H1 (cell line): Measurements from ENCODE around the gene SLC28A1.

ENCODE experiments used
- ATF2 ChIP-seq: IDR thresholded peaks from 2 replicates; pipeline ENCODE4 v1.6.1; 2012; ENCODE audit warnings: low read length, inconsistent platforms
- CEBPB ChIP-seq: IDR thresholded peaks from 2 replicates; pipeline ENCODE4 v1.6.1; 2012; ENCODE audit warnings: low read depth, low read length
- FOSL1 ChIP-seq: IDR thresholded peaks from 2 replicates; pipeline ENCODE4 v1.6.1; 2011; ENCODE audit warnings: mild to moderate bottlenecking, low read depth, low read length, moderate library complexity; ENCODE audit not compliant: insufficient read depth
- GABPA ChIP-seq: IDR thresholded peaks from 2 replicates; pipeline ENCODE4 v1.6.1; 2011; ENCODE audit warnings: mild to moderate bottlenecking, low read length, moderate library complexity, borderline replicate concordance; ENCODE audit not compliant: insufficient read depth
- POLR2AphosphoS5 ChIP-seq: IDR thresholded peaks from 2 replicates; pipeline ENCODE4 v1.6.1; 2011; ENCODE audit warnings: low read depth, low read length
- POU5F1 ChIP-seq: IDR thresholded peaks from 2 replicates; pipeline ENCODE4 v1.6.1; 2011; ENCODE audit warnings: low read depth, mild to moderate bottlenecking, low read length, moderate library complexity
- RFX5 ChIP-seq: IDR thresholded peaks from 2 replicates; pipeline ENCODE4 v1.6.1; 2011; ENCODE audit warnings: low read depth, low read length, improper control_type of control experiment, borderline replicate concordance
- RXRA ChIP-seq: IDR thresholded peaks from 2 replicates; pipeline ENCODE4 v1.6.1; 2011; ENCODE audit warnings: low read depth, mild to moderate bottlenecking, low read length, moderate library complexity; ENCODE audit not compliant: insufficient read depth
- TAF1 ChIP-seq: IDR thresholded peaks from 2 replicates; pipeline ENCODE4 v1.6.1; 2011; ENCODE audit warnings: mild to moderate bottlenecking, low read depth, low read length
- ZNF274 ChIP-seq: IDR thresholded peaks from 2 replicates; pipeline ENCODE4 v1.7.0; 2012; ENCODE audit warnings: low read length, borderline replicate concordance; ENCODE audit errors: extremely low read depth
- TF ChIP-seq, protein P1 (sequence below), 3 experiments: IDR thresholded peaks; 1 replicate in 2 of 3; 2 replicates in 1 of 3; pipeline versions ENCODE4 v1.5.1 to v1.6.1; 2011; ENCODE audit warnings: low read length in 3 of 3, mild to moderate bottlenecking in 3 of 3, inconsistent platforms in 2 of 3, low read depth in 1 of 3, moderate library complexity in 1 of 3; ENCODE audit not compliant: insufficient read depth in 1 of 3; ENCODE audit errors: control extremely low read depth in 1 of 3
- TF ChIP-seq, protein P2 (sequence below): IDR thresholded peaks from 2 replicates; pipeline ENCODE4 v1.6.1; 2012; ENCODE audit warnings: inconsistent platforms

DNA sequence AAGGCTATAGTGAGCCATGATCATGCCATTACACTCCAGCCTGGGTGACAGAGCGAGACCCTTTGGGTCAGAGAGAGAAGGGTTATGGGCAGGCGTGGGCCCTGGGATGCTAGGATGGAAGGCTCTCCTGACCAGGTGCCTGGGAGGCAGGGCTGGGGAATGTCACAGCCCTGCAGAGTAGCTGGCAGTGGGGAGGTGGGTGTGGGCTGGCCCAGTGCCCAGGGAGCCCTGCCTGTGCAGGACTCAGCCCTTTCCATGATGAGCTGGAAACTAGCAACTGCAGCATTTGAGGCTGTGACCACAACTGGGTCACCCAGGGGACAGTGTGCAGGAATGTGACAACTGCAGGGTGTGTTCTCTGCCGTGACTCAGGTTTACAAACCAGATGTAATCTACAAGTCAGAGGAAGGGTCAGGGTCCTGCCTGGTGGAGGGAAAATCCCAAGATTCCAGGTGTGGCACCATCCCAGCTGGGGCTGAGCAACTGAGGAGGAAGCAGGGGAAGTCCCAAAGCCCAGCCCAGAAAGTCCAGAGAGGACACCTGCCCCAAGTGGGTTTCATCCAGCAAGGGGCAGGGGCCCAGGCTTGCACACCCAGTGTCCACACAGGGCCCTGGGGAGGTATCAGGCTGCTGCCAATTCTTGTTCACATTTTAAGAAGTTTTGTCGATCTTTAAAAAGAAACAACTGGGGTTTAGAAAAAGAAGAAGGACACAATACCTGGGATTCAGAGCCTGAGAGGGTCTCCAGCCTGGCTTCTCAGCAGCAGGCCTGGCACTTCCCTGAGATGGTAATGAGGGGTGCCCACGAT lies 45.5 kb downstream of the SLC28A1 start:
- TF ChIP-seq, protein P1, sequence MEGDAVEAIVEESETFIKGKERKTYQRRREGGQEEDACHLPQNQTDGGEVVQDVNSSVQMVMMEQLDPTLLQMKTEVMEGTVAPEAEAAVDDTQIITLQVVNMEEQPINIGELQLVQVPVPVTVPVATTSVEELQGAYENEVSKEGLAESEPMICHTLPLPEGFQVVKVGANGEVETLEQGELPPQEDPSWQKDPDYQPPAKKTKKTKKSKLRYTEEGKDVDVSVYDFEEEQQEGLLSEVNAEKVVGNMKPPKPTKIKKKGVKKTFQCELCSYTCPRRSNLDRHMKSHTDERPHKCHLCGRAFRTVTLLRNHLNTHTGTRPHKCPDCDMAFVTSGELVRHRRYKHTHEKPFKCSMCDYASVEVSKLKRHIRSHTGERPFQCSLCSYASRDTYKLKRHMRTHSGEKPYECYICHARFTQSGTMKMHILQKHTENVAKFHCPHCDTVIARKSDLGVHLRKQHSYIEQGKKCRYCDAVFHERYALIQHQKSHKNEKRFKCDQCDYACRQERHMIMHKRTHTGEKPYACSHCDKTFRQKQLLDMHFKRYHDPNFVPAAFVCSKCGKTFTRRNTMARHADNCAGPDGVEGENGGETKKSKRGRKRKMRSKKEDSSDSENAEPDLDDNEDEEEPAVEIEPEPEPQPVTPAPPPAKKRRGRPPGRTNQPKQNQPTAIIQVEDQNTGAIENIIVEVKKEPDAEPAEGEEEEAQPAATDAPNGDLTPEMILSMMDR (IDR thresholded peaks at IDR 0.05; ENCODE audit: control extremely low read depth in 1 of 3, insufficient read depth in 1 of 3, low read depth in 1 of 3, low read length in 3 of 3), result no peak
- TF ChIP-seq GABPA (no peak), ATF2 (no peak), TAF1 (no peak), RXRA (no peak), RFX5 (no peak), POLR2AphosphoS5 (no peak), ZNF274 (no peak), CEBPB (no peak), POU5F1 (no peak), FOSL1 (no peak)
- TF ChIP-seq, protein P2, sequence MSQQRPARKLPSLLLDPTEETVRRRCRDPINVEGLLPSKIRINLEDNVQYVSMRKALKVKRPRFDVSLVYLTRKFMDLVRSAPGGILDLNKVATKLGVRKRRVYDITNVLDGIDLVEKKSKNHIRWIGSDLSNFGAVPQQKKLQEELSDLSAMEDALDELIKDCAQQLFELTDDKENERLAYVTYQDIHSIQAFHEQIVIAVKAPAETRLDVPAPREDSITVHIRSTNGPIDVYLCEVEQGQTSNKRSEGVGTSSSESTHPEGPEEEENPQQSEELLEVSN, result no peak
